Activated T-helper 1 cell treated with anti-CD3 and anti-CD28 coated beads, Interleukin-2, amount 50 U/mL, for 16 hours (primary cell): ENCODE results near the gene HDAC2.
"Not testable (repeated sequence)": the region's sequence is repeated elsewhere in the genome, so short reads cannot be mapped to it uniquely, and the experiment has no call there.

ENCODE experiments used
- DNase-seq, 2 donors: peaks; one replicate each; pipeline ENCODE4 v3.0.0-alpha.2; 2020; ENCODE audit warnings: low read depth in 1 of 2, low spot score in 1 of 2

The HDAC2 gene

DNA sequence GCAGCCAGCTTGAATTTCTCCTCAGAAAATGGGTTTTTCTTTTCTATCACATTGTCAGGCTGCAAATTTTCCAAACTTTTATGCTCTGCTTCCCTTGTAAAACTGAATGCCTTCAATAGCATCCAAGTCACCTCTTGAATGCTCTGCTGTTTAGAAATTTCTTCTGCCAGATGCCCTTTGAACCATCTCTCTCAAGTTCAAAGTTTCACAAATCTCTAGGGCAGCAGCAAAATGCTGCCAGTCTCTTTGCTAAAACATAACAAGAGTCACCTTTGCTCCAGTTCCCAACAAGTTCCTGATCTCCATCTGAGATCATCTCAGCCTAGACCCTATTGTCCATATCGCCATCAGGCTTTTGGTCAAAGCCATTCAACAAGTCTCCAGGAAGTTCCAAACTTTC lies 60.7 kb downstream of the HDAC2 start:
- DNase-seq: not testable (repeated sequence)

DNA sequence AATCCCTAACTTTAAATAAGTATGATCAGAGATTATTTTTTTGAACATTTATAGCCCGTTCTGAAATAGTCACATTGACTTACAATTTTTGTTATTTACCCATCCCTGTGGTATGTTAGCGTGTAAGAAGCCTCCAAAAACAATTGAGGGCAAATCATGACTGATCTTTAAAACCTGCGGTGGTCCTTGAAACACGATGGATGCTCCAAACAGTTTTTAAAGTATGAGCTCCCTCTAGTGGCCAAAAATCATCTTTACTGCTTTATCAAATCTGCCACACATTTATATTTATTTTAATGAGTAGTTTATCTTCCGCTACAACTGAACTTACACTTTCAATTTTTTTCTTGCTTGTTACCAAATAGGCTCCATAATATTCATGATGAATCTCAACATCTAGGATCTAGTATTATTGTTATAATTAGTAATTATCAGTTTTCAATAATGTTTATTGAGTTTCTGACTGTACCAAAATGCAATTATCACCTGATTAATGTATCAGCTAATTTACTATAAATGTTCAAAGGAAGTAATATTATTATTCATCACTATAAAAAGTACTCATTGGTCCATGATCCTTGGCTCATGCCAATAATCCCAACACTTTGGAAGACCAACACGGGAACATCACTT lies 61.6 kb downstream of the HDAC2 start:
- no peak for DNase-seq

DNA sequence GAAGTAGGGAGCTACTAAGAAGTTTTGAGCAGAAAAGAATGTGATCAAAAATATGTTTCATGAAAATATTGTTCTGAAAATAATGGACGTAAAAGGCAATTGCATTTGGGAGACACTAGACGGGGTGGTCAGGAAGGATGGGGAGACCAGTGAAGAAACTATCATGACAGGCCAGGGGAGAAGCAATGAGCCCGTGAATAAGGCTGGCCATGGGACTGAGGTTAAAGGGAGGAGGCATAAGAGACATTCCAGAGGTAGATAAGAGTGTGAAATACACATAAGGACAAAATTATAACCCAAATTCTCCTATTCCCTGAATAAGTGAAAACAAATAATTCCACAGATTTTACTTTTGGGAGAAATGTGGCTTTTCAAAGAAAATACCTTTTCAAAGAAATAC lies 62.1 kb downstream of the HDAC2 start:
- DNase-seq: no peak

DNA sequence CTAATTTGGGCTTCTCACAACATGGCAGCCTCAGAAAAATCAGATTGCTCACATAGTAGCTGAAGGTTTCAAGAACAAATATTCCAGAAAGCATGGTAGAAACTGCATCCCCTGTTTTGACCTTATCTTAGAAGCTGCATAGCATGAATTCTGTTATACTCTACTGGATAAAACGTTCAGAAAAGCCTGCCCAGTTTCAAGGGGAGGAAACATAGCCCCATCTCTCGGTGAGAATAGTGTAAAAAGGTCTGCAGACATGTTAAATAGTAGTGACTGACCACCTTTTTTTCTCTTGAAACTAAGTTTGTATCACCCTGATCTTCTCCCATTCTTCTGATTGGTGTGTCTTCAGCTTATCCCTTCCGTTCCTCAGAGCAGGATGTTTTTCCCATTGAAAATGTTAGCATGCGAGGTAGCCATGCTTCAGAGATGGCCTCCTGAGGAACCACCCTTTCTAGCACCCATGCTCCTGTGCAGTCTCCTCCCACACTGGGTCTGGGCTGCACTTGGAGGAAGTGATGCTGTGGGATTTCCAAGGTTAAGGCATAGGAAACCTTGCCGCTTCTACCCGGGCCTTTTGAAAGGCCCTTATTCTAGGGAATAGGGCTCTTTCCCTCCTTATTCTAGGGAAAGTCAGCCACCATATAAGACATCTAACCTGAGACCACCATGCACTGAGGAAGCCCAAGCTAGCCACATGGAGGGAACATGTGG lies 63.7 kb downstream of the HDAC2 start:
- DNase-seq: no peak

DNA sequence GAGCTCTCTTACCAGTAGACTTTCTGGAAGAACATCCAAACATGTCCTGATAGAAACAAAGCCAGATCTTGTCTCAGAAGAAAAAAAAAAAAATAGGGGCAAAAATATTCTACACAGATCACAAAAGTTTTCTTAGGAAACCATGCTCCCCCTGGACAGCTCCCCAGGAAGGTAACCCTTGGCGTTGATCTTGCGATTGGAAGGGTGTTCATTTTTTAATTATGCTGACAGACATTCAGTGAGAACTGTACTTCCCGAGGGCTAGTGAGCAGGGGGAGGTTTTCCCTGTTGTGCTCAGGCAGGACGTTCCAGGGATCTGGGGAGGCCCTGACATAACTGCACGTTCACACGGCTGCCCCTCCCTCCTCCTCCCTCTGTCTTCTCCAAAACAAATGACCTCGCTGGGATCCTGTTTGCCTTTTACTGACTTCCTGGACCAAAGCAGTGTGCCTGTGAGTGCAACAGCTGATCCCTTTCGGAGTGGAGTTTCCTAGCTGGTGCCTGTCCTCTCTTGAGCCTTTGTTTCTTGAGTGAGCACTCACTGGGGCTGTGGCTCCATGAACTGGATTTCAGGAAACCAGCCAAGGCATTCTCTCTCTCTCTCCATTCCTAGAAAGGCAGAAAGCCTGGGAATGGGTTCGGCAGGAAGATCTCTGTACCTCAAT lies 67.2 kb downstream of the HDAC2 start:
- no peak for DNase-seq

DNA sequence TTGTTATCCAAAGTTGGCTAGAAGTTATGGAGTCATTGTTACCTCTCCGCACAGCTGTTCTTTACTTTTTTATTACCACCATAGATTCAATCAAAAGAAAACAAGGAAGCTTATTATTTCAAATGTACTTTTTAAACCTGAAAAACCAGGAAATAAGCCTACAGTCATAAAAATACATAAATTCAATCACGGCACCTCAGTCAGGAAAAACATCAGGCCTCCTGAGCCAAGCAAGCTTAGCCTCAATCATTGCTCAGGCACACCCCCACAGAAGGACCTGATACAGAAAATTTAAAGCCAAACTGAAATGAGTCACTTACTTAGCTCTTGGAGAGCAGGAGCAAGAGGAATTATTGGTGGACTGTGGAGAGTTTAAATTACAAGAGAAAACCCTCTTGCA lies 69.5 kb downstream of the HDAC2 start:
- no peak for DNase-seq

DNA sequence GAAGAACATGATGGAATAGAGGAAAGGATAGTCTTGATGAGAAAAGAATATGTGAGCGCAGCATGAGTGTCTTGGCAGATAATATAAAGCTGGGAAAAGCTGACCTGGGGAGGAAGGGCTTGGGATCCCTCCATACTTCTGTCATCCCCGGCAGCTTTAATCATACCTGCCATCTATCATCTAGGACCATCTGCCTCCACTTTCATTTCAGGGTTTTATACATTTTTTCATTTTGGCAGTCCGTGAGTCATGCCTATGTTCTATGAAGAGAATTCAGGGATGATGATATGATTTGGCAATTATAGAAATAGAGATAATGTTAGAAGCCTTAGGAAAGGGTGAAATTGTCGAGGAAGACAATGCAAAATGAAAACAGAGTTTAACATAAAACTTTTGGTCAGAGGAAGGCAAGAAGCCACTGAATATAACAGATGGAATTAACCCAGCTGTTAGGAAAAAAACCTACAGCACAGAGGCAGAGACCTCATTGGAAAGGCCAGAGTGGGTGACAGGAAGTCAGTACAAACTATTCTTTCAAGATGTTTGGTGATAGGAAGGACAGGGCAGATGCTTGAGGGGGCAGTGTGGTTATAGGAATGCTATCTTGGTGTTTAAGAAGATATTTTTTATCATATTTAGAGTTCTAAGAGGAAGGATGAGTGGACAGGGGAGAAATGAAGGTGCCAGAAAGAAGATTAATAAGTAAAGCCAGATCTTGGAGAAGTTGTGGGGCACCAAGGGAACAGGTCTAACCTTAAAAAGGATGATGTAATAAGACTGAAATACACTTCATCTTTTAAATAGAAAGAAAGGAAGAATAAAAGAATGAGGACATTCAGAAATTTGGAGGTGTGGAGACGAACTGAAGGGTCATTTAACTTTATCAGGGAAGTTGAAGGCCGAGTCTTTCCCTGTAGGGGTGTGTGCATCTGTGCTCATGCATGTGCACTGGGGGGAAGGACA lies 76.0 kb downstream of the HDAC2 start:
- no peak for DNase-seq

DNA sequence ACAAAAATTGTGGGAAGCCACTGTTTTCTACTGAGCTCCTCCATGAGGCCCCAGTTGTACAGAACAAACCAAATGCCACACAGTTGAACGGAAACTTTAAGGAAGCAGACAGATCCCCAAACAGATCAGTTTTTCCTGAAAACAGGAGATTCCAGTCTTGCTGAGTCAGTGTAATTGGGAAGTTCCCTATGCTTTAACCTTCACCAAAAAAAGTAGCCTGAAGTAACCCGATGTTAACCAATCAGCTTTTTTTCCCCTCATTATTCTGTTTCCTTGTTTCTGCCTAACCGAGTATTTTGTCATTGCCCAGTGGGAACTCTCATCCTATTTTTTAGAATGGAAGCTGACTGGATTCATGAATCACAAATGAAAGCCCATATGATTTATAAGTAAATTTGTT lies 77.1 kb downstream of the HDAC2 start:
- no peak for DNase-seq

DNA sequence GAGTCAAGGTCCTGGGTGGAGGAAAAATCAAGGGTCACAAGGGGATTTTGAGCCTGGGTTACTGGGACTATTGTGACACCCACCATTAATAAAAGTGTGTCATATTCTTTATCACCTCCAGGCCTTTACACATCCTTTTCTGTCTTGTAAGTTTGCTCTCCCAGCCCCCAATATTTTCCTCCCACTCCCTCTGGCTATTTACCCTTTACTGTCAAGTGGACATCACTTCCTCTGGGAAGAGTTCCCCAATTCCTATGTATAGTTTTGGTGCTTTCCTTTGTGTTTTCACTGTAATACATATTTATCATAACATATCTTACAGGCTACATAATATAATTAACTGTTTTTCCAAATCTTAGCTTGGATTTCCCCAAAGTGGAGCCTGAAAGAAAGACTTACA lies 77.5 kb downstream of the HDAC2 start:
- no peak for DNase-seq

DNA sequence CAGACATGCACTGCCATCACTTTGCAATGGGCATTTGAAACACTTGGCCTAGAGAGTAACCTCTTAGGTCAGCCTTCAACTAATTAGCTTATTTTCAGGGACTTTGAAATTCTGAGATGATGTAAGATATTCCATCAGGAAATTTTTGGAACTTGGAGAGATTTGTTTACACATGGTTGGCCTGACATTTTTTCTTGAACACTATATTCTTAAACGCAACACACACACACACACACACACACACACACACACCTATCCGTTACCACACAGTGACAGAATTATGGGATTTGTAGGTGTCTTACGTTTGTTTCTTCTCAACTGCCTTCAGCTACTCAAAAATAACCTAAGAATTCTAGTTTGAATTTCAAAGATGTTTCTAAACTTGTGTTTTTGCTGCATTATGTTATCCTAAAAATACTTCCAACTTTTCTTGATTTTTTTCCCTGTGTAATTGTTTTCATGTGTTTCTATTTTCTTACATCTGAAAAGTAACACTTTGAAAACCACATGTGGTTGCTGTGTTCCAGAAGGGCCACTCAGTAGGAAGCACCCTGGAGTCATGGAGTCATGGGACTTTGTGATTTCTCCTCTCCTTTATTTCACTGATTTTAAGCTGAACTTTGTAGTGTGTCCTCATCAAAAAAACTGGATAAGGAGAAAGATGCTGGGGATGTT lies 81.9 kb downstream of the HDAC2 start:
- no peak for DNase-seq

DNA sequence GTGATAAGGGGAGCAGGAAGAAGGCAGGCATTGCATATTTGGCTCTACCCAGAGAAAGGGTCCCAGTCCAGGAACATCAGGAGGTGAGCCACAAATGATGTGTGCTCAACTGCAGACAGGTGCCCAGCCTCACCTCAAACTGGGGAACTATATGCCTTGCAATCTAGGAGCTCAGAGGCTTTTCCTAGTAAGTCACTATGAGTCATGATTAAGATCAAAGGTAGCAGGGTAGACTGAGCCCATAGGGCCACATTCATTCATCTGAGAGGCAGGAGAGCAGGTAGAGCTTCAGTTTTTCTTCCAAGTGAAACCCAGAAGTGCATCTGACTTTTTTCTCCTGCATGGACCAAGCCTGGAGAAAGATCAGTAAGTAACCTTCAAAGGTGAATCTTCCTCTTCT lies 82.5 kb downstream of the HDAC2 start:
- no peak for DNase-seq

DNA sequence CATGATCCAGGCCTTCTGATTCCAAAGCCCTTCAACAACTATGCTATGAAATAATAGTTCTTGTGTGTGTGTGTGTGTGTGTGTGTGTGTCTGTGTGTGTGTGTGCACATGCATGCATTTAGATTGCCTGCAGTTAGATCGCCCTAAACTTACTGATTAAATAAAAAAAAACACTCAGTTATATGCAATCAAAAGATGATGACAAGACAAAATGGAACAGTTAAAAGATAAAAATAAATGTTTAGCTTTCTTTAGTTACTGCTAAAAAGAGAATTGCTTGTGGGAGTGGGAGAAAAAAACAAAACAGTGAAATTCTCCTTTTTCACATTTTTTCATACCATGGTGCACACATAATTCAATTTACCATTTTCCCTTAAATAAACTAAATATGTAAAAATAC lies 84.4 kb downstream of the HDAC2 start:
- DNase-seq: no peak

DNA sequence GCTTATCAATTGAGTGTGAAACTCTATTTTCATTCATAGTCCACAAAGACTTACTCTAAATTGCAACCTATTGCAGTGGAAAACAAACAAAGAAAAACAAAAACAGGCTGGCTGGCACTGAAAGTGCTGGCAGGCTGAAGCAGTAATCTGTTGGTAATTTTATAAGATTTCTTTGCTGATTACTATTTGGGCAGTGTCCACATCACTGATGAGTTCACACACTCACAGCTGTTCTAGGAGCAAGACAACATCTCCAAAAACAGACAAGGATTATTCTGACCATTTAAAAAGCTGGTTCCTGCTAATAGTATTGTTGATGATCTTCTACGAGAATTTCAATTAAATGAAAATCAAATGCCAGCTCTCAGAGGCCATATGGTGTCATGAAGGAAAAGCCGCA lies 86.9 kb downstream of the HDAC2 start:
- DNase-seq: no peak
